Amniotic stem cell (primary cell): ENCODE measurements around the gene SMYD1.
A peak's percentile ranks its signal among the peaks of the same experiment; 100 is the strongest.
"Not testable (repeated sequence)": the region's sequence is repeated elsewhere in the genome, so short reads cannot be mapped to it uniquely, and the experiment has no call there.

Source experiments
- DNase-seq: peaks from one replicate; lab custom pipeline; 2025; lab: John Stamatoyannopoulos, UW

The SMYD1 gene

DNA sequence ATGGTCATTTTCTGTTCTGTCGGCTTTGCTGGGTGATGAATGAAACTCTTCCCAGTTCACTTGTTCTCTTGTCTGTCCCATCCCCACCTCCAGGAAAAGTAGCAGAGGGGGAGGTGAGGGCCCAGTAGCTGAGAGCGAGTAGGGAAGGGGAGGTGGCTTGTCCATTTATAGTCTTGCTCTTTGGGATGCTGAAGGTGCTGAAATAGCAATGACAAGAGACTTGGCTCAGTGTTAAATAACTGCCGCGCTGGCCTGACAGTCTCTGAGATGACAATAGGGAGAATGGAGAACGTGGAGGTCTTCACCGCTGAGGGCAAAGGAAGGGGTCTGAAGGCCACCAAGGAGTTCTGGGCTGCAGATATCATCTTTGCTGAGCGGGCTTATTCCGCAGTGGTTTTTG, at the start of gene SMYD1:
TSS of gene SMYD1 (plus strand) at position 228 of the 400 bp plus-strand sequence. CDS start at position 268, 40 bp downstream.
- DNase-seq = no peak

- DNase-seq = not testable (repeated sequence)
Measured at GRCh38 chr2:88018077-88018805, 49.4 kb upstream of the SMYD1 start.

DNA sequence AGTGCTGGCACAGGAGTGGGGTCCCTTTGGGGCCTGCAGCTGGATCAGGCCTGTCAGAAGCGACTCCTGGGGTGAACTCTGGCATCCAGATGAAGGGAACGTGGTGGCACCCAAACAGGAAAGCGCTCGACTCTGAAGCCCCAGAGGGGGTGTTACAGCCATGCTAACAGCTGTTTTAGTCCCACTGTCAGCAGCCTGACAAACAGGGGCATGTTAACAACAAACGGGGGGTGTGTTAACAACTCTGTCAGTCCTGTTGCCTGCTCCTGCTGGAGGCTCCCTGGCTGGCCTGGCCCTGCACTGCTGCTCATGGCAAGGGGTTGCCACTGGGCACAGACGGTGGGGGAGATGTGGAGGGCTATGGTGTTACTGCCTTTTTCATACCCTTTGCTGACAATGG, 48.7 kb upstream of the SMYD1 start:
- no peak for DNase-seq

DNA sequence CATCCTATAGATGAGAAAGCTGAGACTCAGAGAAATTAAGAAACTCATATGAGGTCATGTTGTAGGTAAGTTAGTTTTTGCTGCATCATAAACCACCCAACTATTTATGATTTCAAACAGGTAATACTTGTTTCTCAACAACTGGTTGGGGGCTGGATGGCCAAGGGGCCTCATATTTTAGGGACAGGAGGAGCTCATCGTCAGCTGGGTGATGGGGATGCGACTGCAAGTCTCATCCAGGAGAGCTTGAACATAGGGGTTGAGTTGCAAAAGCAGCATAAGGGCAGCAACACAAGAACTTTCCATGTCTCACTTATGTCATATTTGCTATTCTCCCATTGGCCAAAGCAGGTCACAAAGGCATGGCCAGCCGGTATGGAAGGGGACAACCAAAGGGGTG, 47.6 kb upstream of the SMYD1 start:
- no peak for DNase-seq

- DNase-seq = no peak
Measured at GRCh38 chr2:88022669-88022921, 45.0 kb upstream of the SMYD1 start.

DNA sequence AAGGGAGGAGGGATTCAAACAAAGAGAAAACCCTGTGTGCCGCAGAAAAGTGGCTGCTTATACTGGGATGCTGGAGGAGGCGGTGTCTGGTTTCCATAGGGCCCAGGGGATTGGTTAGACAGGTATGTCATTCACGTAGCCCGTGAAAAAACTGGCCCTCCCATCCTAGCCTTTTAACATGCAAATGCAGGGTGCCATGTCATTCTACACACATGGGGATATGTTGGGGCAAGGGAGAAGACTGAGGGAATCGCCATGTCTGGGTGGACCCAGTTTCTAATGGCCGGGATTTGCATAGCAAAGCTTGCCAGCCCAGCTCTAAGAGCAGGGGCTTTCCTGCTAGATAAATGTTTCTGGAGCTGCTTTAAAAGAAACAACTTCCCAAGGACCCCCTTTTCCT, 43.1 kb upstream of the SMYD1 start:
- DNase-seq = no peak

- DNase-seq = no peak
Measured at GRCh38 chr2:88027697-88028389, 39.8 kb upstream of the SMYD1 start.

DNA sequence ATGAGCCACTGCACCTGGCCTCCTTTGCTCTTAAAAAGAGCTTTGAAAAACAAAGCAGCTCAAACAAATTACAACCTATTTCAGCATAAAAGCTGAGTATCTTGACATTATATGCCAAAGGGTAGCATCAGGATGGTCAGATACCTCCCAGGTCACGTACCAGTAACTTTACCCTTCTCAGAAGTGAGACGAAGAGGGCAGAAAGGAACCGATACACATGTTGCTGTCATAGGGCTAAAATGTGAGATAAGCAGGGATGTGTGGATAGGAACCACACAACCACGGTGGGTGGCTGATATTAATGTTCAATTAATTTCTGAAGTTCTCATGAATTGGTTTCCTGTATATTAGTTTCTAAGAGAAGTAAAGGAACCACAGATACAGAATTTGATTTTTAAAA, 38.7 kb upstream of the SMYD1 start:
- no peak for DNase-seq

GRCh38 chr2:88032070-88032702, 35.4 kb upstream of the SMYD1 start:
- no peak for DNase-seq

- no peak for DNase-seq
Measured at GRCh38 chr2:88036182-88036581, 31.4 kb upstream of the SMYD1 start.

GRCh38 chr2:88036606-88037005, 31.0 kb upstream of the SMYD1 start:
- no peak for DNase-seq

GRCh38 chr2:88038263-88039105, 29.1 kb upstream of the SMYD1 start:
- DNase-seq = peak; percentile 47

DNA sequence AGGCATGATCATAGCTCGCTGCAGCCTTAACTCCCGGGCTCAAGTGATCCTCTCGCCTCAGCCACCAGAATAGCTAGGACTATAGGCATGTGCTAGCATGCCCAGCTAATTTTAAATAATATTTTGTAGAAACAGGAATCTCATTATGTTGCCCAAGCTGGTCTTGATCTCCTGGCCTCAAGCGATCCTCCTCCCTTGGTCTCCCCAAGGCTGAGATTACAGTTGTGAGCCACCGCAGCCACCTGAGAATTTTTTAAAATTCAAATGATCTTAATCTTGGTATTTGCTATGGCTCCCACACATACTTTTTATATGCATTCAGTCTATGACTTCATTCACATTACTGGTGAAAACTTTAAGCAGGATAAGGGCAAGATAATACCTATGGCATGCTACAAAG, 25.1 kb upstream of the SMYD1 start:
- DNase-seq = no peak

- DNase-seq = not testable (repeated sequence)
Measured at GRCh38 chr2:88045561-88045960, 22.1 kb upstream of the SMYD1 start.

DNA sequence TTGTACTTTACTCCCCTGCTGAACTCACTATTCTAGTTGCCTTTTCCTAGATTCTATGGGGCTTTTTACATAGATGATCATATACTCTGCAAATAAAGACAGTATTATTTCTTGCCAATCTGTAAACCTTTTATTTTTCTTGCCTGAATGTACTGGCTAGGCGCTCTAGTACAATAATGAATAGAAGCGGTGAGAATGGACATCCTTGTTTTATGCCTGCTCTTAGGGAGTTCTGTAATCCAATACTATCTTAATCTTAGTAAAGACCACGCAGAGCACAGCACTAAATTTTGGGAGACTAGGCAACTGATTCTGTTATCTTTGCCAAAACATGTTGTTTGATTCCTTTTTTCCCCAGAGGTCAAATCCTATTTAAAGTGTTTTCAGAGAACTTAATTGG, 19.1 kb upstream of the SMYD1 start:
- no peak for DNase-seq

GRCh38 chr2:88049622-88050021, 18.0 kb upstream of the SMYD1 start:
- DNase-seq = no peak

DNA sequence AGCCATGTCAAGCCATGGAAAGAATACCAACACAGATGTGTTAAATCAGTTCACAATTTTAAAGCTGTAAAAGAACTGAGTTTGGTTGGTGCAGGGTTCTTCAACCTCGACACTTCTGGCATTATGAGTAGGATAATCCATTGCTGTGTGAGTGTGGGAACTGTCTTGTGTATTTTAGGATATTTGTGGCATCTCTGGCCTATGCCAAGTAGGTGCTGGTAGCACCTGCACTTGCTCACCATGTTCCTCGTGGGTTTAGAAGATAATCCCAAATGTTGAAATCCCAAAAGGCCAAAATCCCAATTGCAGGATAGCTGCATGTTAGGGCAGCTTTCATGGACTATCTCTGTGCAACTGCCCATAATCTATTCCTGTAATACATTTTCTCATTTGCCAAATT, 15.8 kb upstream of the SMYD1 start:
- no peak for DNase-seq

- no peak for DNase-seq
Measured at GRCh38 chr2:88053296-88053695, 14.3 kb upstream of the SMYD1 start.

DNA sequence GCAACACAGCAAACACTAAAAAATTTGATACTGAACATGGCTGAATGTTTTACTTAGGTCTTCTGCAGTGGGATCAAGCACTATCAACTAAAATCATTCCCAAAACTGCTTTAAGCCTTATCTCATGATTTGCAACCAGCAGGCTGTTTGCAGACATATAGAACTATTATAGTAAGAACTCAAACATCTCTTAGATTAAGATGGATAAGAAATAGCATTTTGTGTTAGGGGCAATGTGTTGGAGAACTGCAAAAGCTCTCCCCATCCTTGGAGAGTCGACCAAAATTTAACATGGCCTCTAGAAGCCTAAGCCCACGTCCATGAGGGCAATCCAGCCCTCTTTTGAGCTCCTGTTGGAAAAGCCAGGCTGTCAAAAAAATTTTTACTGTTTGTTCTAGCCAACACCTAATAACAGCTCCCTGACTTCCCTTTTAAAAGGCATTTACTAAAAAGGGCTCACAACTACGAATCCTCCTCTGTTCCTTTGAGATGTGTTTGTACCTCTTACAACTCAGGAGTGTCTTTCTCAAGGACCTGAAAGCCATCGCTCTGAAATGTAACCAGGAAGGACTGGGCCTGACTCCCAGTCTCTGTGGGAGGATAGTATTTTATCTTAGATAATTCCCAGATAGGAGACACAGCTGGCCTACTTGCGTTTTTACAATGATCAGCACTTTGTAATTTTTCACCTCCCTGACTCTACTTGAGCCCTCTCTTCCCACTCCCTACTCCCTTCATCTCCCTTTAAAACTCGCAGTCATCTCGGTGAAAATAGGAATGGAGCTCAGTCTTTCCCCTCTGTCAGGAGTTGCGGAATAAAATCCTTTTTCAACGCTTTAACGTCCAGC, 13.5 kb upstream of the SMYD1 start:
- DNase-seq = no peak

DNA sequence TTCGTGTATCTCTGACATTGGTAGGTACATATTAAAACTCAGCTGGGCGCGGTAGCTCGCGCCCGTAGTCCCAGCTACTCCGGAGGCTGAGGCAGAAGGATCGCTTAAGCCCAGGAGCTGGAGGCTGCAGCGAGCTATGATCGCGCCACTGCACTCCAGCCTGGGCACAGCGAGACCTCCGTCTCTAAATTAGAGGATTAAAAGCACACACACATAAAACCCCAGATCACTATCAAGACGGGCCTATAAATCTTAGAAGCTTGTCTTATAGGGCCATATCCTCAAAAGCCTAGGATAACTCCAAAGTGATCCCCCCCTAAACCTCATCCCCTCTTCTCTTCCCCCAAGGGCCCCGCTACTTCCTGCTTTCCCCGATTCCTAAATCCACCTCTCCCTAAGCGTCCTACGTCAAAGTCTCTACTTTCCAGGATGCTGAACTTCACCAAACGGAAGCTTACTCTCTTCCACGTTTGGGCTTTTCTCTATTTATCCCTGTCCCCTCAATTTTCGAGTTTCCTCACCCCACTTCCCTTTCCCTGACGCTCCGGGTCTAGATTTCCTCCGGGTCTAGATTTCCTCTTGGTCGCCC, 12.7 kb upstream of the SMYD1 start:
- no peak for DNase-seq
